ENCODE measurements around the gene IRAG1.

Gene IRAG1

GRCh38 chr11:10666556-10667520, 26.7 kb downstream of the IRAG1 start:
- DNase-seq, result no peak

- no peak for DNase-seq
Observed at GRCh38 chr11:10664496-10664895, 29.1 kb downstream of the IRAG1 start.

GRCh38 chr11:10663990-10664389, 29.6 kb downstream of the IRAG1 start:
- DNase-seq, result no peak

GRCh38 chr11:10663365-10663764, 30.2 kb downstream of the IRAG1 start:
- no peak for DNase-seq

GRCh38 chr11:10660323-10660722, 33.2 kb downstream of the IRAG1 start:
- DNase-seq, result no peak

- DNase-seq, result no peak
Observed at GRCh38 chr11:10659339-10660216, 34.0 kb downstream of the IRAG1 start.

GRCh38 chr11:10658621-10659338, 34.8 kb downstream of the IRAG1 start:
- DNase-seq, result no peak

- DNase-seq, result no peak
Observed at GRCh38 chr11:10657308-10658271, 36.0 kb downstream of the IRAG1 start.

- no peak for DNase-seq
Observed at GRCh38 chr11:10655943-10656576, 37.5 kb downstream of the IRAG1 start.

- no peak for DNase-seq
Observed at GRCh38 chr11:10655227-10655626, 38.3 kb downstream of the IRAG1 start.

GRCh38 chr11:10654811-10655150, 38.8 kb downstream of the IRAG1 start:
- no peak for DNase-seq

GRCh38 chr11:10653946-10654810, 39.4 kb downstream of the IRAG1 start:
- DNase-seq, result no peak

- DNase-seq, result no peak
Observed at GRCh38 chr11:10653261-10653660, 40.3 kb downstream of the IRAG1 start.

- no peak for DNase-seq
Observed at GRCh38 chr11:10651656-10652361, 41.7 kb downstream of the IRAG1 start.

- DNase-seq, result no peak
Observed at GRCh38 chr11:10650630-10651029, 42.9 kb downstream of the IRAG1 start.

GRCh38 chr11:10650166-10650565, 43.4 kb downstream of the IRAG1 start:
- DNase-seq, result no peak

- DNase-seq, result no peak
Observed at GRCh38 chr11:10648871-10649270, 44.7 kb downstream of the IRAG1 start.

- DNase-seq, result no peak
Observed at GRCh38 chr11:10646681-10647355, 46.7 kb downstream of the IRAG1 start.

GRCh38 chr11:10646005-10646404, 47.5 kb downstream of the IRAG1 start:
- DNase-seq, result no peak
